C4-2B (cell line): ENCODE data around the gene EIF1.
"Not testable (repeated sequence)": the region's sequence is repeated elsewhere in the genome, so short reads cannot be mapped to it uniquely, and the experiment has no call there.

Experiments
- H3K27ac ChIP-seq: fragments of 450-650 bp; 2 replicates; pipeline ENCODE4 v1.5.1; 2017
- ZFX ChIP-seq: fragments of 450-650 bp; IDR thresholded peaks from 2 replicates; pipeline ENCODE4 v1.6.1; 2017
- TF ChIP-seq, protein P1 (sequence below): fragments of 450-650 bp; conservative IDR thresholded peaks from 2 replicates; pipeline ENCODE4 v1.5.1; 2017; ENCODE audit warnings: mild to moderate bottlenecking

EIF1 gene

DNA sequence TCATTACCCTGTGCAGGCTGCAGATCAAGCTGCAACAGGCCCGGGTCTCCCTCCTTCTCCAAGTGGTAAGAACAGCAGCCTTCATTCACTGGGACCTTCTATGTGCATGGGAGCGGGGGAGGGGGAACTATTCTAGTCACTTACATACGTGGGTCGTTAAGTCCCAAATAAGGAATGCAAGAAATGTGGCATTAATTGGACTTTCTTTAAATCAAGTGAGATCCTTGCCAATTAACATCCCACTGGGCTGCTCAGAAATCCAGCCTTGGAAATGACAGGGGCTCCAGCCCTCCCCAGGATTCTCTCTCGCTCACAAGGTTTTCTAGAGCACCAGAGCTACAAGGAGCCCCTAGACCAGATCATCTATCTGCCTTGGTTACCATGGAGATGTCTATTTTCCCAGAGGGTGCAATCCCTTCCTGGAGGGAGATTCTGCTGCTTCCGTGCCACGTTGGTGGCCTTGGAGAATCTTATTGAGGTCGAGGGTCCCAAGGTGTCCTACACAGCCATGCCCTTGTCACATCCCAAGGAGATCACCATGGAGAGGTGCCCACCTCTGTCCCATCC, 5.2 kb upstream of the EIF1 start:
- TF ChIP-seq, protein P1, sequence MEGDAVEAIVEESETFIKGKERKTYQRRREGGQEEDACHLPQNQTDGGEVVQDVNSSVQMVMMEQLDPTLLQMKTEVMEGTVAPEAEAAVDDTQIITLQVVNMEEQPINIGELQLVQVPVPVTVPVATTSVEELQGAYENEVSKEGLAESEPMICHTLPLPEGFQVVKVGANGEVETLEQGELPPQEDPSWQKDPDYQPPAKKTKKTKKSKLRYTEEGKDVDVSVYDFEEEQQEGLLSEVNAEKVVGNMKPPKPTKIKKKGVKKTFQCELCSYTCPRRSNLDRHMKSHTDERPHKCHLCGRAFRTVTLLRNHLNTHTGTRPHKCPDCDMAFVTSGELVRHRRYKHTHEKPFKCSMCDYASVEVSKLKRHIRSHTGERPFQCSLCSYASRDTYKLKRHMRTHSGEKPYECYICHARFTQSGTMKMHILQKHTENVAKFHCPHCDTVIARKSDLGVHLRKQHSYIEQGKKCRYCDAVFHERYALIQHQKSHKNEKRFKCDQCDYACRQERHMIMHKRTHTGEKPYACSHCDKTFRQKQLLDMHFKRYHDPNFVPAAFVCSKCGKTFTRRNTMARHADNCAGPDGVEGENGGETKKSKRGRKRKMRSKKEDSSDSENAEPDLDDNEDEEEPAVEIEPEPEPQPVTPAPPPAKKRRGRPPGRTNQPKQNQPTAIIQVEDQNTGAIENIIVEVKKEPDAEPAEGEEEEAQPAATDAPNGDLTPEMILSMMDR, result no peak
- TF ChIP-seq ZFX, result no peak
- no peak overlapping the region for H3K27ac ChIP-seq

DNA sequence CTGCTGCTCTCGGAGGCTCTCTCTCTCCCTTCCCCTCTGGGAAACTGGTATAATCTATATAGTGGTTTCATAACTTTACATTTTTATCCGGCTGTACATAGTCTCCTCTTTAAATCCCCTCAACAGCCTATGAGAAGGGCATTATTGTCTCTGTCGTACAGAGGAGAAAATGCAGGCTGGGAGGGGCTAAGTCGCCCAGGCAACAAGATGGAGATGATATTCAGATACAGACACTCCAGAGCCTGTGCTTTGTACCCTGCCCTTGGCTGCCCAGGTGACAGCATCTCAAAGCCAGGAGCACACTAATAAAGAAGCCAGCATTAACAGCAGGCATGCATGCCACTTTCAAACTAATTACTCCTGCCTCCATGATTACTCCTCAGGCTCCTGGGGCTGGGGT, 4.7 kb upstream of the EIF1 start:
- no peak overlapping the region for H3K27ac ChIP-seq
- TF ChIP-seq, protein P1, result no peak
- no peak for TF ChIP-seq ZFX

DNA sequence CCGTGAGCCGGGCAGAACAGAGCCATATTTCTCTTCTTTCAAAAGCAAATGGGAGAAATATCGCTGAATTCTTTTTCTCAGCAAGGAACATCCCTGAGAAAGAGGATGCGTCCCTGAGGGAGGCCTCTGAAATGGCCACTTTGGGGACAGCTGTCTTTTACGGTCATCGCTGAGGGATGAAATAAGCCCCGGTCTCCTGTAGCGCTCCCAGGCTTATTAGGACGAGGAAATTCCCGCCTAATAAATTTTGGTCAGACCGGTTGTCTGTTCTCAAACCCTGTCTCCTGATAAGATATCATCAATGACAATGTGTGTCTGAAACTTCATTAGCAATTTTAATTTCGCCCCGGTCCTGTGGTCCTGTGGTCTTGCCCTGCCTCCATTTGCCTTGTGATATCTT, 2.9 kb upstream of the EIF1 start:
- not testable (repeated sequence) for H3K27ac ChIP-seq

DNA sequence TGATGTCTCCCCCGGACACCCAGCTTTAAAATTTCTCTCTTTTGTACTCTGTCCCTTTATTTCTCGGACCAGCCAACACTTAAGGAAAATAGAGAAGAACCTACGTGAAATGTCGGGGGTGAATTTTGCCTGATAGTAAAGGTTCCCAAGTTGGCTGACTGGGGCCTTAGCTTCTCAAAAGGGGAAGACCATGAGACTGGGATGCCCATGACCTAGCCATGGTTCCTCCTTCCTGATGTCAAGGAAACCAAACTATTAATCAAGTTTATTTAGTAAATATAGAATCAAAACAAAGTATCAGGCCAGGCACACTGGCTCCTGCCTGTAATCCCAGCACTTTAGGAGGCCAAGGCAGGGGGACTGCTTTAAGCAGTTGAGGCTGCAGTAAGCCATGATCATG, 2.4 kb upstream of the EIF1 start:
- no peak for TF ChIP-seq ZFX
- TF ChIP-seq, protein P1, result no peak
- H3K27ac ChIP-seq, result no peak overlapping the region

DNA sequence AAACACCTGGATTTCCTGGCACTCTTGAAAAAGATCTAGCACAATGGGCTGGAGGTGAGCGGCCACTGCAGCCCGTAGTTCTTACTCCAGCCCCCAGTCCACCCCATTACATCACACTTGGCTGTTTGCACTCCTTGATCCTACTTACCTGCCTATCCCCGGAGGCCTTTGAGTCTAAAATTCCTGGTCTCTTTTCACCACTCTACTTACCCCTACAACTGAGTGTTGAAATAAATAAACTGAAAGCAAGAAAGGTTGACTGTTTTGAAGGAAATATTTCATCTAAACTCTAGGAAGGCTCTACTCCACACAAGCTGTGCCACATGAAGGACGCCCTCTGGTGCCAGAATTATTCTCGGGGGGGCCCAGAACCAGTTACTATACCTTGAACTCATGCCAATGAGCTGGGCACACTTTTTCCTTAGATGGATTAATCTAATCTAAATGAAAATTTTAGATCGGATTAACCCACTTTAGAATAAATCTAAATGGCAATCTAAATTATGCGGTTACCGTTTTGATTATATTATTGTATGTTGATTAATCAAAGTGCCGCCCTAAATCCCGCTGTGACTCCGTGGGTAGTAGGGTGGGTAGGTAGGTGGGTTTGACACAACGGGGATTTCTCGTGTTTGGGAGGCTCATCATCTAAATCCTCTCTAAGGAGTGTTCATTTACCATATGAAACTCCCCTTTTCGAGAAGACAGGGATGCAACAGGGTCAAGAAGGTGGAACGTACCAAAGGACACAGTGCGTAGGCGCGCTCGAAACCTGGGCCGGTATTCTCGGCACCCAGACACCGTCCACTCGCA, 651 bp upstream of the EIF1 start:
- peak overlapping the region; percentile 94 for H3K27ac ChIP-seq
- TF ChIP-seq, protein P1, result peak; percentile 77
- TF ChIP-seq ZFX, result no peak

DNA sequence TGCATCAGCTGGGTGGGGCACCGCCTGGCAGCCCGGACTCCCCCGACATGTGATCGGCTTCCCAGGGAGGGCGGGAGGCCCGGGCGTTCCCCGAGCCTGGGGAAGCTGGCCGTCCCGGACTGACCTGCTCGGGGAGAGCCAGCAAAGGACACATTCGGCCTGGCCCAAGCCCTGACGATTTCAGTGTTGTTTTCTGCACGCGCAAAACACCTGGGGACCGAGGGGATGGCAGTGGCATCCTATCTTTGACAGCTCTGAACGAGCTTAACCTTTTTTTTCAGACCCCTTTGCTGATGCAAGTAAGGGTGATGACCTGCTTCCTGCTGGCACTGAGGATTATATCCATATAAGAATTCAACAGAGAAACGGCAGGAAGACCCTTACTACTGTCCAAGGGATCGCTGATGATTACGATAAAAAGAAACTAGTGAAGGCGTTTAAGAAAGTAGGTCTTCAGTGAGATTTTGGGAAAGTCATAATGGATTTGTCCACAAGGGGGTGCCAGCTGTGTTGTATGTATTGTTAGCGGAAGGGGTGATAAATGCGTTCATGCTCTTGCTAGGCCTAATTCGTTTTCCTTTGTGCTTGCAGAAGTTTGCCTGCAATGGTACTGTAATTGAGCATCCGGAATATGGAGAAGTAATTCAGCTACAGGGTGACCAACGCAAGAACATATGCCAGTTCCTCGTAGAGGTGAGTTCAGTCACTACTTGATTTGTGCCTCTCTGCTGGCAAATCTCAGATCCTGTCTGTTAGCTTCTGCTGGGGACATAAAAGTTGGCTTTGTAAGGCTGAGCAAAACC, 1.0 kb downstream of the EIF1 start:
- peak overlapping the region; percentile 94 for H3K27ac ChIP-seq
- TF ChIP-seq, protein P1, result peak; percentile 86
- TF ChIP-seq ZFX, result no peak

DNA sequence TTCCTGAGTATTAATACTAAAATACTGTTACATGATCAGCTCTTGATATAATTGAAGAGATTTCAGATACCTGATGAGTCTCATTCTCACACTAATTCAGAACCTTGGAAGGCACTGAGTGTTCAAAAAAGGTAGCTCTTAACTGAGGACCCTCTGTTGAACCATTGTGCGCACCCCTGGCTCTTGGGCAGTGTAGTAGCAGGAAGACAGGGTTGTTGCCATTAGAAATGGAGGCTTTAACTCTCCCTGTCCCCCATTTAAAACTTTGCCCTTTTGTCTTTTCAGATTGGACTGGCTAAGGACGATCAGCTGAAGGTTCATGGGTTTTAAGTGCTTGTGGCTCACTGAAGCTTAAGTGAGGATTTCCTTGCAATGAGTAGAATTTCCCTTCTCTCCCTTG, 1.8 kb downstream of the EIF1 start:
- no peak for TF ChIP-seq ZFX
- H3K27ac ChIP-seq, result no peak overlapping the region

DNA sequence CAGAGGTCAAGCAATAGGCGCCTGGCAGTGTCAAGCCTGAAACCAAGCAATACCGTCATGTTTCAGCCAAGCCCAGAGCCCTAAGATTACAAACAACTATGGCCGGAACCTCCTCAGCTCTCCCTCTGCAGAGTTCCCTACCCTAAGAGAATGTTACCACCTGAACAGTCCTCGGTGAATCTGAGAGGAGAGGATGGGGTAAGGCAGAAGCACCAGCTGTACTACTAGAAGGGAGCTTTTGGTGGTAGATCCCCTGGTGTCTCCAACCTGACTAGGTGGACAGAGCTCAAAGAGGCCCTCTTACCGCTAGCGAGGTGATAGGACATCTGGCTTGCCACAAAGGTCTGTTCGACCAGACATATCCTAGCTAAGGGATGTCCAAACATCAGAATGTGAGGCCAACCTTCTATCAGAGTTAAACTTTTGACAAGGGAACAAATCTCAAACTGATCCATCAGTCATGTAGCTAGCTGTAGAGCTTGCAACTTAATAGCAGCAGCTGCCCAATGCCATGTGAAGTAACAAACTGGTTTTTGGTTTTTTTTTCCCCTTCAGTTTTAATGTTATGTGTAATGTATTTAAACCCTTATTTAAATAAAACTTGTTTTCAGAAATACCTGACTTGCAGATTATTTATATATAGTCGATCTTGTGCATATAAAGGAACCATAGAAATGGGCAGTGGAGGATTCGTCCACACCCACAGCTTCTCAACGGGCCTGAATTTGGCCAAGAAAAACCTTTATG, 2.5 kb downstream of the EIF1 start:
- no peak overlapping the region for H3K27ac ChIP-seq
- TF ChIP-seq ZFX, result no peak
- TF ChIP-seq, protein P1, result no peak
